Liver (tissue), 9 donors: Measurements from ENCODE around the gene PLXDC2. TPM values are rescaled to one million over a fixed set of nuclear protein-coding genes. Genes with fewer than 3 reads are reported as not detected.
A peak's percentile ranks its signal among the peaks of the same experiment; 100 is the strongest.

Experiments
- DNase-seq: peaks from one replicate; pipeline ENCODE4 v3.0.0-alpha.2; 2017; ENCODE audit warnings: low spot score
- H3K27ac ChIP-seq, 2 donors: one replicate each; pipeline ENCODE4 v1.7.0; 2013; ENCODE audit warnings: inconsistent platforms in 2 of 2, low read length in 2 of 2, control low read depth in 1 of 2, low read depth in 1 of 2, mild to moderate bottlenecking in 1 of 2
- H3K27me3 ChIP-seq, 4 donors: one replicate each; pipeline versions ENCODE4 v1.6.1 to v1.7.0; 2013; ENCODE audit warnings: low read length in 3 of 4, inconsistent platforms in 1 of 4, mild to moderate bottlenecking in 1 of 4, moderate library complexity in 1 of 4; ENCODE audit not compliant: control insufficient read depth in 4 of 4, insufficient read depth in 4 of 4
- H3K36me3 ChIP-seq, 4 donors: one replicate each; pipeline versions ENCODE4 v1.6.1 to v1.7.0; 2013; ENCODE audit warnings: low read length in 3 of 4, mild to moderate bottlenecking in 3 of 4, low read depth in 1 of 4, moderate library complexity in 1 of 4; ENCODE audit not compliant: control insufficient read depth in 4 of 4, insufficient read depth in 3 of 4
- H3K4me1 ChIP-seq, 4 donors: one replicate each; pipeline versions ENCODE4 v1.6.1 to v1.7.0; 2013; ENCODE audit warnings: low read length in 3 of 4, mild to moderate bottlenecking in 3 of 4, moderate library complexity in 1 of 4; ENCODE audit not compliant: control insufficient read depth in 4 of 4, insufficient read depth in 4 of 4
- H3K4me3 ChIP-seq, 3 donors: one replicate each; pipeline versions ENCODE4 v1.6.1 to v1.7.0; 2013; ENCODE audit warnings: low read length in 3 of 3, control low read depth in 1 of 3, low read depth in 1 of 3, mild to moderate bottlenecking in 1 of 3
- H3K9ac ChIP-seq, 2 donors: one replicate each; pipeline ENCODE4 v1.7.0; 2013; ENCODE audit warnings: low read length in 2 of 2, mild to moderate bottlenecking in 2 of 2, moderate library complexity in 2 of 2, control low read depth in 1 of 2, low read depth in 1 of 2
- H3K9me3 ChIP-seq, 4 donors: one replicate each; pipeline versions ENCODE4 v1.6.1 to v1.7.0; 2013; ENCODE audit warnings: low read length in 3 of 4; ENCODE audit not compliant: control insufficient read depth in 4 of 4
- EGR1 ChIP-seq, 2 donors: IDR thresholded peaks; 2 replicates each; pipeline ENCODE4 v1.6.1; 2016 to 2018; ENCODE audit warnings: antibody characterized with exemption in 2 of 2, low read depth in 2 of 2
- FOXA1 ChIP-seq: IDR thresholded peaks from 2 replicates; pipeline ENCODE4 v1.6.1; 2016; ENCODE audit warnings: antibody characterized with exemption
- FOXA2 ChIP-seq: IDR thresholded peaks from 2 replicates; pipeline ENCODE4 v1.6.1; 2016; ENCODE audit warnings: antibody characterized with exemption
- GABPA ChIP-seq, 2 donors: IDR thresholded peaks in 1 of 2; conservative IDR thresholded peaks in 1 of 2; 2 replicates each; pipeline ENCODE4 v1.6.1; 2016; ENCODE audit warnings: antibody characterized with exemption in 2 of 2, mild to moderate bottlenecking in 1 of 2, moderate library complexity in 1 of 2
- HNF4A ChIP-seq, 2 donors: conservative IDR thresholded peaks; 2 replicates each; pipeline ENCODE4 v1.6.1; 2016; ENCODE audit warnings: antibody characterized with exemption in 2 of 2, mild to moderate bottlenecking in 2 of 2
- HNF4G ChIP-seq: IDR thresholded peaks from 2 replicates; pipeline ENCODE4 v1.6.1; 2016; ENCODE audit warnings: antibody characterized with exemption
- JUND ChIP-seq, 2 donors: IDR thresholded peaks; 2 replicates each; pipeline ENCODE4 v1.6.1; 2016; ENCODE audit warnings: antibody characterized with exemption in 2 of 2
- NR2F2 ChIP-seq: IDR thresholded peaks from 2 replicates; pipeline ENCODE4 v1.6.1; 2016; ENCODE audit warnings: antibody characterized with exemption
- RAD21 ChIP-seq, 2 donors: IDR thresholded peaks; 2 replicates each; pipeline ENCODE4 v1.6.1; 2016; ENCODE audit warnings: antibody characterized with exemption in 2 of 2, mild to moderate bottlenecking in 2 of 2
- RXRA ChIP-seq, 2 donors: IDR thresholded peaks; 2 replicates each; pipeline ENCODE4 v1.6.1; 2017 to 2018; ENCODE audit warnings: antibody characterized with exemption in 2 of 2, mild to moderate bottlenecking in 1 of 2
- SP1 ChIP-seq: IDR thresholded peaks from 2 replicates; pipeline ENCODE4 v1.6.1; 2018; ENCODE audit warnings: antibody characterized with exemption, mild to moderate bottlenecking
- TAF1 ChIP-seq: conservative IDR thresholded peaks from 2 replicates; pipeline ENCODE4 v1.6.1; 2016; ENCODE audit warnings: antibody characterized with exemption, mild to moderate bottlenecking
- YY1 ChIP-seq: IDR thresholded peaks from 2 replicates; pipeline ENCODE4 v1.6.1; 2016; ENCODE audit warnings: antibody characterized with exemption, mild to moderate bottlenecking
- WGBS: extraction: QIAGEN DNeasy Blood & Tissue Kit; methylation state at CpG from one replicate; pipeline ENCODE4 v1.1.7; 2013; 5-methylcytosine and 5-hydroxymethylcytosine counted together
- polyA plus RNA-seq, 2 donors: library from polyadenylated mRNA; stranded (reverse) in 1 of 2; unstranded in 1 of 2; fragments of 200-250 nt in 1 of 2; fragments of >200 nt in 1 of 2; fragmentation: Nextera tagmentation in 1 of 2; extraction: Ambion mirVana in 1 of 2; gene quantifications; one replicate each; pipeline versions ENCODE4 v1.2.1 to v1.2.3, GENCODE V29; 2013 to 2015
- total RNA-seq, 2 donors: library from RNA; depleted of rRNA; stranded (reverse); fragments of >200 nt; gene quantifications; one replicate each; pipeline ENCODE4 v1.2.3, GENCODE V29; 2014
- TF ChIP-seq, protein P1 (sequence below): IDR thresholded peaks from 2 replicates; pipeline ENCODE4 v1.6.1; 2016; ENCODE audit warnings: antibody characterized with exemption
- TF ChIP-seq, protein P2 (sequence below): fragments of 150-350 bp; IDR thresholded peaks from 2 replicates; pipeline ENCODE4 v1.5.1; 2017; ENCODE audit warnings: improper control_type of control experiment, low read depth, low read length; ENCODE audit not compliant: missing input control
- TF ChIP-seq, protein P3 (sequence below): IDR thresholded peaks from 2 replicates; pipeline ENCODE4 v1.6.1; 2016; ENCODE audit warnings: antibody characterized with exemption
- TF ChIP-seq, protein P4 (sequence below): IDR thresholded peaks from 2 replicates; pipeline ENCODE4 v1.6.1; 2016; ENCODE audit warnings: antibody characterized with exemption, mild to moderate bottlenecking
- TF ChIP-seq, protein P5 (sequence below): IDR thresholded peaks from 2 replicates; pipeline ENCODE4 v1.6.1; 2016; ENCODE audit warnings: antibody characterized with exemption
- donor health status: healthy.
- donor health status: healthy.
- donor health status: healthy.
- donor health status: healthy.
- donor health status: healthy.

PLXDC2 gene
- total and polyA plus RNA-seq, 4 donors = 1.4 to 5.1 (median 2.4) TPM

DNA sequence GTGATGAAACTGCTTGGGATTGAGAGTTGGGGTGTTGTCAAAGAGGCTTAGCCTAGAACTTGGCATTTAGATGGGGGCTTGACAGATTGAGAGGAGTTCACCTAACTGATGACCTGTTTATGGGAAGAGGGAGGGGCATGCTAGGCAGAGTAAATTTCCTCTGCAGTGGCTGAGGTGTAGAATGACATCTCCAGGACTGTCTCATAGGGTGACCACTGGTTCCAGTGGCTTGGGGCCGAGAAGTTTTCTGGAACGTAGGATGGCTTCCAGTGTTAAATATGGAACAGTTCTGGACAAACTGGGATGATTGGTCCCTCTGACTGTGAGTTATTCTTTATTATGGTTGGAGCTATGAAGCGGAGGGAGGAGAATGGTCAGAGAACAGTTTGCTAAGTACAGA lies 186.4 kb downstream of the PLXDC2 start (continued):
- TF ChIP-seq EGR1 (IDR thresholded peaks at IDR 0.05; ENCODE audit: low read depth in 2 of 2) (no peak), FOXA2 (no peak), JUND (IDR thresholded peaks at IDR 0.05) (no peak)

DNA sequence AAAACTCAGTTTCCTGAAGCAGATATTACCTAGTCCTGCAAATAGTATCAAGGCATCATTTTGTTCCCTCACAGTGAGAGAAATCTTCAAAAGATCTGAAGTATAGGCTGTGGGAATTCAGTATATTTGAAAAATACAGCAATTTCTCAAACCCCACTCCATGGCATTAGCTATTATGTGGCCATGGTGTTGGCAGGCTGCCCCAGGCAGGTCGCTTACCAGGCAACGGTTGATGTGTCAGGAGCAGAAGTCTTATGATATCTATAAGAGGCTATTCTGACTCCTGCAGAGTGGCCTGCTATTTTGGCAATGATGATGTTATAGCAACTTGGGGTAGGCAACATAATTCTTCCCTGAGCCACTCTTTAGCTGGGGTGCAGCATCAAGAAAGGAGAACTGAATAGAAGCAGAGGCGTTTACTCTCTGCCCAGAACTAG lies 187.9 kb downstream of the PLXDC2 start:
- no peaks in the 10 kb centered on the region for H3K27me3 ChIP-seq
- no peaks in the 10 kb centered on the region for H3K36me3 ChIP-seq
- no peaks in the 10 kb centered on the region for H3K9me3 ChIP-seq
- no peak for DNase-seq
- H3K4me3 ChIP-seq = no peak overlapping the region
- WGBS = 51% methylated on average over 3 of the region's 3 CpGs
- H3K9ac ChIP-seq = peak overlapping the region; percentile 4 to 77
- H3K27ac ChIP-seq = peak overlapping the region; percentile 76 to 98
- peak in 1 of 2 donors; percentile 0 for TF ChIP-seq GABPA (IDR thresholded peaks at IDR 0.05 in 1 of 2, conservative IDR thresholded peaks at IDR 0.05 in 1 of 2)
- TF ChIP-seq, protein P1, sequence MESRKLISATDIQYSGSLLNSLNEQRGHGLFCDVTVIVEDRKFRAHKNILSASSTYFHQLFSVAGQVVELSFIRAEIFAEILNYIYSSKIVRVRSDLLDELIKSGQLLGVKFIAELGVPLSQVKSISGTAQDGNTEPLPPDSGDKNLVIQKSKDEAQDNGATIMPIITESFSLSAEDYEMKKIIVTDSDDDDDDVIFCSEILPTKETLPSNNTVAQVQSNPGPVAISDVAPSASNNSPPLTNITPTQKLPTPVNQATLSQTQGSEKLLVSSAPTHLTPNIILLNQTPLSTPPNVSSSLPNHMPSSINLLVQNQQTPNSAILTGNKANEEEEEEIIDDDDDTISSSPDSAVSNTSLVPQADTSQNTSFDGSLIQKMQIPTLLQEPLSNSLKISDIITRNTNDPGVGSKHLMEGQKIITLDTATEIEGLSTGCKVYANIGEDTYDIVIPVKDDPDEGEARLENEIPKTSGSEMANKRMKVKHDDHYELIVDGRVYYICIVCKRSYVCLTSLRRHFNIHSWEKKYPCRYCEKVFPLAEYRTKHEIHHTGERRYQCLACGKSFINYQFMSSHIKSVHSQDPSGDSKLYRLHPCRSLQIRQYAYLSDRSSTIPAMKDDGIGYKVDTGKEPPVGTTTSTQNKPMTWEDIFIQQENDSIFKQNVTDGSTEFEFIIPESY = no peak
- peak in 1 of 2 donors; percentile 0 for TF ChIP-seq RAD21 (IDR thresholded peaks at IDR 0.05)
- peaks cover 5 to 26% (median 10%) of the 10 kb centered on the region in 4 donors for H3K4me1 ChIP-seq

DNA sequence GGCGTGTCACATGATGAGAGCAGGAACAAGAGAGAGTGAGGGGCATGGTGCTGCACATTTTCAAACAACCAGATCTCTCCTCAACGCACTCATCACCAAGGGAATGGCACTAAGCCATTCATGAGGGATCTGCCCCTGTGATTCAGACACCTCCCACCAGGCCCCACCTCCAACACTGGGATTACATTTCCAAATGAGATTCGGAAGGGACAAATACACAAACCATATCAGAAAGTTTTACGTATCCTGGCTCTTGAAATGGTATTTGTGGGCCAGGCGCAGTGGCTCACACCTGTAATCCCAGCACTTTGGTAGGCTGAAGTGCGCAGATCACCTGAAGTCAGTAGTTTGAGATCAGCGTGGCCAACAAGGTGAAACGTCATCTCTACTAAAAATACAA lies 189.4 kb downstream of the PLXDC2 start:
- peak overlapping the region; percentile 62 to 98 for H3K27ac ChIP-seq
- no peaks in the 10 kb centered on the region for H3K9me3 ChIP-seq
- no peaks in the 10 kb centered on the region for H3K36me3 ChIP-seq
- no peak overlapping the region for H3K4me3 ChIP-seq
- H3K4me1 ChIP-seq = peaks cover 5 to 26% (median 10%) of the 10 kb centered on the region in 4 donors
- no peak for DNase-seq
- H3K27me3 ChIP-seq = no peaks in the 10 kb centered on the region
- no peak for TF ChIP-seq SP1
- TF ChIP-seq HNF4G = no peak
- no peak for TF ChIP-seq FOXA2
- TF ChIP-seq, protein P2, sequence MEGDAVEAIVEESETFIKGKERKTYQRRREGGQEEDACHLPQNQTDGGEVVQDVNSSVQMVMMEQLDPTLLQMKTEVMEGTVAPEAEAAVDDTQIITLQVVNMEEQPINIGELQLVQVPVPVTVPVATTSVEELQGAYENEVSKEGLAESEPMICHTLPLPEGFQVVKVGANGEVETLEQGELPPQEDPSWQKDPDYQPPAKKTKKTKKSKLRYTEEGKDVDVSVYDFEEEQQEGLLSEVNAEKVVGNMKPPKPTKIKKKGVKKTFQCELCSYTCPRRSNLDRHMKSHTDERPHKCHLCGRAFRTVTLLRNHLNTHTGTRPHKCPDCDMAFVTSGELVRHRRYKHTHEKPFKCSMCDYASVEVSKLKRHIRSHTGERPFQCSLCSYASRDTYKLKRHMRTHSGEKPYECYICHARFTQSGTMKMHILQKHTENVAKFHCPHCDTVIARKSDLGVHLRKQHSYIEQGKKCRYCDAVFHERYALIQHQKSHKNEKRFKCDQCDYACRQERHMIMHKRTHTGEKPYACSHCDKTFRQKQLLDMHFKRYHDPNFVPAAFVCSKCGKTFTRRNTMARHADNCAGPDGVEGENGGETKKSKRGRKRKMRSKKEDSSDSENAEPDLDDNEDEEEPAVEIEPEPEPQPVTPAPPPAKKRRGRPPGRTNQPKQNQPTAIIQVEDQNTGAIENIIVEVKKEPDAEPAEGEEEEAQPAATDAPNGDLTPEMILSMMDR = no peak
- TF ChIP-seq, protein P3, sequence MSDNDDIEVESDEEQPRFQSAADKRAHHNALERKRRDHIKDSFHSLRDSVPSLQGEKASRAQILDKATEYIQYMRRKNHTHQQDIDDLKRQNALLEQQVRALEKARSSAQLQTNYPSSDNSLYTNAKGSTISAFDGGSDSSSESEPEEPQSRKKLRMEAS = no peak
- TF ChIP-seq, protein P1 = no peak
- TF ChIP-seq EGR1 (IDR thresholded peaks at IDR 0.05; ENCODE audit: low read depth in 2 of 2) = no peak
- no peak for TF ChIP-seq TAF1
- TF ChIP-seq JUND (IDR thresholded peaks at IDR 0.05) = no peak
- TF ChIP-seq YY1 = no peak
- TF ChIP-seq, protein P4, sequence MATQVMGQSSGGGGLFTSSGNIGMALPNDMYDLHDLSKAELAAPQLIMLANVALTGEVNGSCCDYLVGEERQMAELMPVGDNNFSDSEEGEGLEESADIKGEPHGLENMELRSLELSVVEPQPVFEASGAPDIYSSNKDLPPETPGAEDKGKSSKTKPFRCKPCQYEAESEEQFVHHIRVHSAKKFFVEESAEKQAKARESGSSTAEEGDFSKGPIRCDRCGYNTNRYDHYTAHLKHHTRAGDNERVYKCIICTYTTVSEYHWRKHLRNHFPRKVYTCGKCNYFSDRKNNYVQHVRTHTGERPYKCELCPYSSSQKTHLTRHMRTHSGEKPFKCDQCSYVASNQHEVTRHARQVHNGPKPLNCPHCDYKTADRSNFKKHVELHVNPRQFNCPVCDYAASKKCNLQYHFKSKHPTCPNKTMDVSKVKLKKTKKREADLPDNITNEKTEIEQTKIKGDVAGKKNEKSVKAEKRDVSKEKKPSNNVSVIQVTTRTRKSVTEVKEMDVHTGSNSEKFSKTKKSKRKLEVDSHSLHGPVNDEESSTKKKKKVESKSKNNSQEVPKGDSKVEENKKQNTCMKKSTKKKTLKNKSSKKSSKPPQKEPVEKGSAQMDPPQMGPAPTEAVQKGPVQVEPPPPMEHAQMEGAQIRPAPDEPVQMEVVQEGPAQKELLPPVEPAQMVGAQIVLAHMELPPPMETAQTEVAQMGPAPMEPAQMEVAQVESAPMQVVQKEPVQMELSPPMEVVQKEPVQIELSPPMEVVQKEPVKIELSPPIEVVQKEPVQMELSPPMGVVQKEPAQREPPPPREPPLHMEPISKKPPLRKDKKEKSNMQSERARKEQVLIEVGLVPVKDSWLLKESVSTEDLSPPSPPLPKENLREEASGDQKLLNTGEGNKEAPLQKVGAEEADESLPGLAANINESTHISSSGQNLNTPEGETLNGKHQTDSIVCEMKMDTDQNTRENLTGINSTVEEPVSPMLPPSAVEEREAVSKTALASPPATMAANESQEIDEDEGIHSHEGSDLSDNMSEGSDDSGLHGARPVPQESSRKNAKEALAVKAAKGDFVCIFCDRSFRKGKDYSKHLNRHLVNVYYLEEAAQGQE = no peak
- TF ChIP-seq, protein P5, sequence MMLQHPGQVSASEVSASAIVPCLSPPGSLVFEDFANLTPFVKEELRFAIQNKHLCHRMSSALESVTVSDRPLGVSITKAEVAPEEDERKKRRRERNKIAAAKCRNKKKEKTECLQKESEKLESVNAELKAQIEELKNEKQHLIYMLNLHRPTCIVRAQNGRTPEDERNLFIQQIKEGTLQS = no peak
- TF ChIP-seq RXRA (IDR thresholded peaks at IDR 0.05) = no peak
- TF ChIP-seq RAD21 (IDR thresholded peaks at IDR 0.05) = no peak
- TF ChIP-seq NR2F2 = no peak
- no peak for TF ChIP-seq HNF4A (conservative IDR thresholded peaks at IDR 0.05)
- no peak for TF ChIP-seq FOXA1
- H3K9ac ChIP-seq = no peak overlapping the region
- WGBS = 64% methylated on average over 8 of the region's 8 CpGs
